Measurements from ENCODE around the gene GLIS2. TPM values are rescaled to one million over a fixed set of nuclear protein-coding genes. Genes with fewer than 3 reads are reported as not detected.

The GLIS2 gene
- total and polyA plus RNA-seq, 4 experiments from 2014 or later: 0.08 TPM; not detected in 3

GRCh38 chr16:4345836-4346781, 30.2 kb downstream of the GLIS2 start:
- H3K27ac ChIP-seq (ENCODE audit: low read depth, low read length): no peak overlapping the region
- POLR2A ChIA-PET (ENCODE audit: partially characterized antibody): no interaction called here

GRCh38 chr16:4347010-4347409, 31.1 kb downstream of the GLIS2 start:
- H3K36me3 ChIP-seq (ENCODE audit: insufficient read depth, low read length): no peaks in the 10 kb centered on the region
- H3K9me3 ChIP-seq (ENCODE audit: control insufficient read depth in 1 of 2, low read length in 2 of 2): no peaks in the 10 kb centered on the region
- peak overlapping the region in 4 of 7 donors; percentile 53 to 69 (median 64) for H3K27ac Mint-ChIP-seq
- H3K27ac ChIP-seq (ENCODE audit: low read depth, low read length): no peak overlapping the region
- H3K36me3 Mint-ChIP-seq: peaks cover 3 to 22% of the 10 kb centered on the region in 2 donors
- H3K4me1 Mint-ChIP-seq: peaks cover 17 to 51% (median 31%) of the 10 kb centered on the region in 4 donors
- H3K27me3 ChIP-seq (ENCODE audit: insufficient read depth, low read length): no peaks in the 10 kb centered on the region
- H3K9me3 Mint-ChIP-seq: peaks cover 0 to 2% (median 0%) of the 10 kb centered on the region in 8 donors
- peaks cover 27% of the 10 kb centered on the region for H3K4me1 ChIP-seq (ENCODE audit: insufficient read depth, low read length)
- DNase-seq: no peak
- ChIA-PET POLR2A (ENCODE audit: partially characterized antibody) (no interaction called here), CTCF (ENCODE audit: partially characterized antibody) (interaction anchor here (1.1 to 1.6 kb wide), 2 partner anchors 12 to 56 kb away, joined by 4 to 5 read pairs; no protein-coding TSS in a partner anchor)
- H3K4me3 Mint-ChIP-seq: peak overlapping the region in 1 of 8 donors; percentile 25
- intact Hi-C loops (cut with micrococcal nuclease): no loop called here
- H3K27me3 Mint-ChIP-seq: no peaks in the 10 kb centered on the region
- no peak overlapping the region for H3K4me3 ChIP-seq (ENCODE audit: low read length in 2 of 2)

More at GRCh38 chr16:4345836-4346781, 30.2 kb downstream of the GLIS2 start:
- peaks cover 3 to 16% of the 10 kb centered on the region in 2 donors for H3K36me3 Mint-ChIP-seq
- intact Hi-C loops (cut with micrococcal nuclease): no loop called here
- Histone ChIP-seq H3K27me3 (ENCODE audit: insufficient read depth, low read length) (no peaks in the 10 kb centered on the region), H3K36me3 (ENCODE audit: insufficient read depth, low read length) (no peaks in the 10 kb centered on the region), H3K4me3 (ENCODE audit: low read length in 2 of 2) (no peak overlapping the region), H3K9me3 (ENCODE audit: control insufficient read depth in 1 of 2, low read length in 2 of 2) (no peaks in the 10 kb centered on the region), H3K4me1 (ENCODE audit: insufficient read depth, low read length) (peaks cover 19% of the 10 kb centered on the region)
- CTCF ChIA-PET (ENCODE audit: partially characterized antibody): interaction anchor here (1.0 to 1.6 kb wide), 3 partner anchors 13 to 57 kb away, joined by 3 to 5 read pairs (median 4); no protein-coding TSS in a partner anchor
- peak overlapping the region in 5 of 7 donors; percentile 47 to 69 (median 59) for H3K27ac Mint-ChIP-seq
- no peak for DNase-seq
- peak overlapping the region in 1 of 8 donors; percentile 8 for H3K4me3 Mint-ChIP-seq
- H3K27me3 Mint-ChIP-seq: no peaks in the 10 kb centered on the region
- peaks cover 0 to 1% (median 0%) of the 10 kb centered on the region in 8 donors for H3K9me3 Mint-ChIP-seq
- H3K4me1 Mint-ChIP-seq: peaks cover 11 to 42% (median 26%) of the 10 kb centered on the region in 4 donors

- H3K27me3 Mint-ChIP-seq: no peaks in the 10 kb centered on the region
- no peak overlapping the region for H3K4me3 ChIP-seq (ENCODE audit: low read length in 2 of 2)
- DNase-seq: no peak
- no peaks in the 10 kb centered on the region for H3K36me3 ChIP-seq (ENCODE audit: insufficient read depth, low read length)
- ChIA-PET POLR2A (ENCODE audit: partially characterized antibody) (no interaction called here), CTCF (ENCODE audit: partially characterized antibody) (no interaction called here)
- peaks cover 0 to 2% (median 0%) of the 10 kb centered on the region in 8 donors for H3K9me3 Mint-ChIP-seq
- H3K27ac Mint-ChIP-seq: peak overlapping the region in 5 of 7 donors; percentile 17 to 88 (median 69)
- no peak overlapping the region for H3K27ac ChIP-seq (ENCODE audit: low read depth, low read length)
- no peaks in the 10 kb centered on the region for H3K27me3 ChIP-seq (ENCODE audit: insufficient read depth, low read length)
- no peaks in the 10 kb centered on the region for H3K9me3 ChIP-seq (ENCODE audit: control insufficient read depth in 1 of 2, low read length in 2 of 2)
- intact Hi-C loops (cut with micrococcal nuclease): no loop called here
- H3K4me1 Mint-ChIP-seq: peaks cover 17 to 51% (median 31%) of the 10 kb centered on the region in 4 donors
- peak overlapping the region in 1 of 8 donors; percentile 9 for H3K4me3 Mint-ChIP-seq
- peaks cover 3 to 22% of the 10 kb centered on the region in 2 donors for H3K36me3 Mint-ChIP-seq
- H3K4me1 ChIP-seq (ENCODE audit: insufficient read depth, low read length): peaks cover 27% of the 10 kb centered on the region
Measured at GRCh38 chr16:4347765-4348509, 32.1 kb downstream of the GLIS2 start.

GRCh38 chr16:4349332-4349731, 33.5 kb downstream of the GLIS2 start:
- ChIA-PET CTCF (ENCODE audit: partially characterized antibody) (interaction anchor here (0.6 to 1.6 kb wide), 4 partner anchors 10 to 97 kb away, joined by 3 to 7 read pairs (median 5); no protein-coding TSS in a partner anchor), POLR2A (ENCODE audit: partially characterized antibody) (interaction anchor here (1.8 to 4.1 kb wide), 4 partner anchors 8 to 77 kb away, joined by 5 to 20 read pairs (median 10); partner anchors contain the start of genes CORO7 and TFAP4)
- Histone ChIP-seq H3K4me3 (ENCODE audit: low read length in 2 of 2) (no peak overlapping the region), H3K27me3 (ENCODE audit: insufficient read depth, low read length) (no peaks in the 10 kb centered on the region), H3K36me3 (ENCODE audit: insufficient read depth, low read length) (peaks cover 3% of the 10 kb centered on the region), H3K27ac (ENCODE audit: low read depth, low read length) (no peak overlapping the region), H3K4me1 (ENCODE audit: insufficient read depth, low read length) (peaks cover 27% of the 10 kb centered on the region), H3K9me3 (ENCODE audit: control insufficient read depth in 1 of 2, low read length in 2 of 2) (no peaks in the 10 kb centered on the region)
- Mint-ChIP-seq H3K36me3 (peaks cover 6 to 31% of the 10 kb centered on the region in 2 donors), H3K9me3 (peaks cover 0 to 4% (median 0%) of the 10 kb centered on the region in 8 donors), H3K4me1 (peaks cover 17 to 52% (median 28%) of the 10 kb centered on the region in 4 donors), H3K27me3 (no peaks in the 10 kb centered on the region), H3K4me3 (peak overlapping the region in 1 of 8 donors; percentile 35), H3K27ac (peak overlapping the region in 1 of 7 donors; percentile 93)
- no peak for DNase-seq
- intact Hi-C loops (cut with micrococcal nuclease): no loop called here

- Mint-ChIP-seq H3K36me3 (peaks cover 7 to 32% of the 10 kb centered on the region in 2 donors), H3K4me3 (peak overlapping the region; percentile 91 to 95 (median 94)), H3K27ac (peak overlapping the region; percentile 86 to 97 (median 93)), H3K9me3 (peaks cover 0 to 4% (median 0%) of the 10 kb centered on the region in 8 donors), H3K4me1 (peaks cover 16 to 45% (median 26%) of the 10 kb centered on the region in 4 donors), H3K27me3 (no peaks in the 10 kb centered on the region)
- POLR2A ChIA-PET (ENCODE audit: partially characterized antibody): interaction anchor here (0.7 to 4.1 kb wide), 13 partner anchors 9 to 156 kb away, joined by 3 to 20 read pairs (median 3); partner anchors contain the start of genes CORO7, HMOX2 and TFAP4
- intact Hi-C loops (cut with micrococcal nuclease): loop anchor here (2.0 to 5.0 kb wide), 3 partner anchors 78 to 607 kb away; partner anchors contain the start of genes SEC14L5 and TFAP4
- Histone ChIP-seq H3K36me3 (ENCODE audit: insufficient read depth, low read length) (peaks cover 11% of the 10 kb centered on the region), H3K4me3 (ENCODE audit: low read length in 2 of 2) (peak overlapping the region; percentile 73 to 92), H3K4me1 (ENCODE audit: insufficient read depth, low read length) (peaks cover 27% of the 10 kb centered on the region), H3K9me3 (ENCODE audit: control insufficient read depth in 1 of 2, low read length in 2 of 2) (no peaks in the 10 kb centered on the region), H3K27me3 (ENCODE audit: insufficient read depth, low read length) (no peaks in the 10 kb centered on the region), H3K27ac (ENCODE audit: low read depth, low read length) (peak overlapping the region; percentile 79)
- CTCF ChIA-PET (ENCODE audit: partially characterized antibody): interaction anchor here (0.8 to 2.2 kb wide), 6 partner anchors 9 to 61 kb away, joined by 3 to 10 read pairs (median 4); no protein-coding TSS in a partner anchor
- no peak for DNase-seq
Measured at GRCh38 chr16:4350365-4350786, 34.5 kb downstream of the GLIS2 start.

GRCh38 chr16:4350787-4351659, 35.2 kb downstream of the GLIS2 start, which contains the start of gene PAM16:
Gene PAM16, minus strand, starts transcription at chr16:4351321. Its CDS starts 87 bp downstream, at chr16:4351234.
- peaks cover 7 to 32% of the 10 kb centered on the region in 2 donors for H3K36me3 Mint-ChIP-seq
- H3K27ac Mint-ChIP-seq: peak within 1 kb of the TSS; percentile 92 to 97 (median 94)
- intact Hi-C loops (cut with micrococcal nuclease): loop anchor here (1.0 to 5.0 kb wide), 7 partner anchors 44 to 606 kb away; partner anchors contain the start of genes DNAJA3, NUDT16L1, SEC14L5 and TFAP4
- H3K4me3 Mint-ChIP-seq: peak within 1 kb of the TSS; percentile 91 to 97 (median 94)
- peaks cover 11% of the 10 kb centered on the region for H3K36me3 ChIP-seq (ENCODE audit: insufficient read depth, low read length)
- CTCF ChIA-PET (ENCODE audit: partially characterized antibody): interaction anchor here (0.8 to 2.2 kb wide), 3 partner anchors 8 to 62 kb away, joined by 3 to 10 read pairs (median 7); no protein-coding TSS in a partner anchor
- peak within 1 kb of the TSS; percentile 79 for H3K27ac ChIP-seq (ENCODE audit: low read depth, low read length)
- H3K27me3 ChIP-seq (ENCODE audit: insufficient read depth, low read length): no peaks in the 10 kb centered on the region
- peak; percentile 95 to 99 (median 97) for DNase-seq
- H3K4me3 ChIP-seq (ENCODE audit: low read length in 2 of 2): peak within 1 kb of the TSS; percentile 73 to 92
- H3K4me1 Mint-ChIP-seq: peaks cover 16 to 43% (median 24%) of the 10 kb centered on the region in 4 donors
- POLR2A ChIA-PET (ENCODE audit: partially characterized antibody): interaction anchor here (0.7 to 4.1 kb wide), 14 partner anchors 10 to 125 kb away, joined by 3 to 20 read pairs (median 3); partner anchors contain the start of genes CORO7, HMOX2 and TFAP4
- H3K9me3 ChIP-seq (ENCODE audit: control insufficient read depth in 1 of 2, low read length in 2 of 2): no peaks in the 10 kb centered on the region
- H3K27me3 Mint-ChIP-seq: no peaks in the 10 kb centered on the region
- H3K4me1 ChIP-seq (ENCODE audit: insufficient read depth, low read length): peaks cover 27% of the 10 kb centered on the region
- peaks cover 0 to 4% (median 0%) of the 10 kb centered on the region in 8 donors for H3K9me3 Mint-ChIP-seq
